HCT116 (cell line): ENCODE results near the gene LIN7C. TPM values are rescaled to one million over a fixed set of nuclear protein-coding genes. Genes with fewer than 3 reads are reported as not detected.

Experiments
- ATAC-seq: fragments of 200-7000 bp; cut with Tn5 transposase; 2 replicates; pipeline ENCODE4 v1.9.1; 2020; ENCODE audit warnings: mild to moderate bottlenecking, moderate library complexity
- BruUV-seq: library from RNA; stranded (reverse); fragments of 400-500 nt; replicated peaks from 2 replicates; lab custom pipeline; 2021; lab: Mats Ljungman, UMichigan
- CTCF ChIA-PET: fragments of 300-600 bp; sonication (Branson Sonifier 250); formaldehyde crosslinking; loops from one replicate; lab custom pipeline; 2021; ENCODE audit warnings: antibody characterized with exemption; lab: Charles Lee
- POLR2A ChIA-PET: fragments of 300-600, 350-600 bp; sonication (Branson Sonifier 250); formaldehyde crosslinking; loops from one replicate; lab custom pipeline; 2021; ENCODE audit warnings: antibody characterized with exemption; lab: Charles Lee
- RAD21 ChIA-PET, 2 experiments: fragments of 300-600 bp; sonication (Branson Sonifier 250); formaldehyde crosslinking; loops; one replicate each; lab custom pipeline; 2023; ENCODE audit warnings: low total read pairs in 2 of 2; ENCODE audit not compliant: uncharacterized antibody in 2 of 2, unreplicated experiment in 2 of 2, low non-redundant PET in 1 of 2; lab: Charles Lee
- DNase-seq: peaks from one replicate; pipeline ENCODE4 v3.0.0-alpha.2; 2010; ENCODE audit warnings: low read depth, low spot score
- H2AFZ ChIP-seq: fragments of 200-600 bp; shearing (Covaris generic), sonication (generic); 2 replicates; pipeline ENCODE4 v1.6.1; 2017; ENCODE audit warnings: low read depth, mixed run types, mixed read lengths, antibody characterized with exemption, low read length; ENCODE audit not compliant: poor library complexity, severe bottlenecking
- H3K27ac ChIP-seq: 2 replicates; pipeline ENCODE4 v1.5.1; 2012; ENCODE audit warnings: low read depth, low read length
- H3K27me3 ChIP-seq: fragments of 200-600 bp; sonication (generic); 2 replicates; pipeline ENCODE4 v1.6.1; 2016; ENCODE audit warnings: mixed run types, low read length, mixed read lengths; ENCODE audit not compliant: insufficient read depth
- H3K36me3 ChIP-seq, 2 experiments: fragments of 200-500 bp in 1 of 2; fragments of 200-600 bp in 1 of 2; sonication (Bioruptor generic) in 1 of 2; sonication (generic) in 1 of 2; 2 replicates each; pipeline versions ENCODE4 v1.5.1 to v1.6.1; 2014 to 2016; ENCODE audit warnings: low read length in 2 of 2, inconsistent platforms in 1 of 2, mixed read lengths in 1 of 2, mixed run types in 1 of 2; ENCODE audit not compliant: insufficient read depth in 2 of 2, control insufficient read depth in 1 of 2
- H3K4me1 ChIP-seq, 2 experiments: fragments of 200-600 bp in 1 of 2; sonication (generic) in 1 of 2; 2 replicates each; pipeline versions ENCODE4 v1.5.1 to v1.6.1; 2012 to 2017; ENCODE audit warnings: low read length in 2 of 2, inconsistent platforms in 1 of 2, mild to moderate bottlenecking in 1 of 2, mixed read lengths in 1 of 2, mixed run types in 1 of 2, moderate library complexity in 1 of 2; ENCODE audit not compliant: insufficient read depth in 2 of 2, control insufficient read depth in 1 of 2
- H3K4me2 ChIP-seq: fragments of 200-600 bp; sonication (generic); 2 replicates; pipeline ENCODE4 v1.6.1; 2017; ENCODE audit warnings: mixed run types, low read length, mixed read lengths
- H3K4me3 ChIP-seq, 2 experiments: fragments of 200-600 bp in 1 of 2; sonication (generic) in 1 of 2; replicated peaks in 1 of 2; 2 replicates each; pipeline ENCODE4 v1.5.1; 2011 to 2016; ENCODE audit warnings: low read length in 2 of 2, control low read depth in 1 of 2, low read depth in 1 of 2, mild to moderate bottlenecking in 1 of 2, mixed read lengths in 1 of 2, mixed run types in 1 of 2
- H3K79me2 ChIP-seq: fragments of 200-600 bp; sonication (generic); 2 replicates; pipeline ENCODE4 v1.6.1; 2017; ENCODE audit warnings: mild to moderate bottlenecking, mixed run types, low read length, moderate library complexity, mixed read lengths; ENCODE audit not compliant: insufficient read depth
- H3K9ac ChIP-seq: fragments of 200-600 bp; sonication (generic); 2 replicates; pipeline ENCODE4 v1.6.1; 2016; ENCODE audit warnings: low read length, mixed read lengths
- H3K9me2 ChIP-seq: fragments of 200-600 bp; sonication (generic), shearing (Covaris generic); 2 replicates; pipeline ENCODE4 v1.6.1; 2017; ENCODE audit warnings: mixed run types, mild to moderate bottlenecking, moderate library complexity; ENCODE audit not compliant: insufficient read depth
- H3K9me3 ChIP-seq, 2 experiments: fragments of 200-500 bp in 1 of 2; fragments of 200-600 bp in 1 of 2; sonication (Bioruptor generic) in 1 of 2; sonication (generic) in 1 of 2; 2 replicates each; pipeline ENCODE4 v1.6.1; 2014 to 2017; ENCODE audit warnings: low read length in 2 of 2, mixed read lengths in 2 of 2, inconsistent platforms in 1 of 2, low read depth in 1 of 2, mild to moderate bottlenecking in 1 of 2, mixed run types in 1 of 2, moderate library complexity in 1 of 2; ENCODE audit not compliant: control insufficient read depth in 1 of 2, insufficient read depth in 1 of 2
- H4K20me1 ChIP-seq: fragments of 200-600 bp; sonication (generic), shearing (Covaris generic); 2 replicates; pipeline ENCODE4 v1.6.1; 2017; ENCODE audit warnings: mixed run types, mild to moderate bottlenecking, moderate library complexity; ENCODE audit not compliant: insufficient read depth
- CBX3 ChIP-seq: IDR thresholded peaks from 2 replicates; pipeline ENCODE4 v1.6.1; 2012; ENCODE audit warnings: low read depth
- CEBPB ChIP-seq: IDR thresholded peaks from 2 replicates; pipeline ENCODE4 v1.6.1; 2012; ENCODE audit warnings: low read depth
- EZH2 ChIP-seq: fragments of 200-600 bp; sonication (generic); IDR thresholded peaks from 2 replicates; pipeline ENCODE4 v1.6.1; 2017; ENCODE audit warnings: antibody characterized with exemption, mixed run types
- EZH2phosphoT487 ChIP-seq: fragments of 200-600 bp; IDR thresholded peaks from 2 replicates; pipeline ENCODE4 v1.6.1; 2018; ENCODE audit warnings: antibody characterized with exemption, borderline replicate concordance
- FOSL1 ChIP-seq: IDR thresholded peaks from 2 replicates; pipeline ENCODE4 v1.6.1; 2012; ENCODE audit warnings: low read depth
- JUND ChIP-seq: IDR thresholded peaks from 2 replicates; pipeline ENCODE4 v1.6.1; 2012
- MAX ChIP-seq: IDR thresholded peaks from 2 replicates; pipeline ENCODE4 v1.6.1; 2012
- POLR2AphosphoS5 ChIP-seq: IDR thresholded peaks from 2 replicates; pipeline ENCODE4 v1.6.1; 2011; ENCODE audit warnings: mild to moderate bottlenecking, low read depth, low read length, moderate library complexity
- RAD21 ChIP-seq: IDR thresholded peaks from 2 replicates; pipeline ENCODE4 v1.6.1; 2012; ENCODE audit warnings: low read depth, mild to moderate bottlenecking
- SIN3A ChIP-seq: IDR thresholded peaks from 2 replicates; pipeline ENCODE4 v1.6.1; 2012; ENCODE audit warnings: low read depth
- ZBTB33 ChIP-seq: IDR thresholded peaks from 2 replicates; pipeline ENCODE4 v1.6.1; 2011; ENCODE audit warnings: mild to moderate bottlenecking, low read length, moderate library complexity; ENCODE audit not compliant: insufficient replicate concordance; ENCODE audit errors: extremely low read depth
- ZNF274 ChIP-seq: fragments of 200-500 bp; sonication (Bioruptor generic); IDR thresholded peaks from 2 replicates; pipeline ENCODE4 v1.6.1; 2014; ENCODE audit warnings: mild to moderate bottlenecking, low read depth, low read length, inconsistent platforms
- intact Hi-C: fragments of 100-400 bp; cut with micrococcal nuclease; formaldehyde crosslinking; loops from 2 replicates; pipeline ENCODE4 v1.10.0; 2022
- total RNA-seq: library from RNA; stranded (reverse); gene quantifications from one replicate; pipeline ENCODE4 v1.2.1, GENCODE V29; 2021; ENCODE audit not compliant: unreplicated experiment

Gene LIN7C
- total RNA-seq, 1 experiment from 2014 or later = 48.2 TPM

GRCh38 chr11:27456795-27457329, 49.7 kb downstream of the LIN7C start (continued):
- TF ChIP-seq FOSL1 (no peak), EZH2 (no peak), POLR2AphosphoS5 (no peak), CBX3 (no peak), ZNF274 (no peak), RAD21 (no peak), ZBTB33 (no peak), CEBPB (no peak)
- TF ChIP-seq, all 23 proteins: peak for 0

- CTCF ChIA-PET = no interaction called here
- H3K4me3 ChIP-seq = no peak overlapping the region
- ATAC-seq = no peak
These were observed 50.3 kb downstream of the LIN7C start for GRCh38 chr11:27456140-27456794.

More at GRCh38 chr11:27456140-27456794, 50.3 kb downstream of the LIN7C start:
- ChIA-PET POLR2A (no interaction called here), RAD21 (no interaction called here)
- Histone ChIP-seq H3K27me3 (no peaks in the 10 kb centered on the region), H3K4me1 (no peaks in the 10 kb centered on the region), H3K9me2 (no peaks in the 10 kb centered on the region), H3K79me2 (no peaks in the 10 kb centered on the region), H3K27ac (no peak overlapping the region), H2AFZ (no peak overlapping the region), H3K36me3 (no peaks in the 10 kb centered on the region), H3K9ac (no peak overlapping the region), H4K20me1 (no peaks in the 10 kb centered on the region), H3K4me2 (no peak overlapping the region), H3K9me3 (no peaks in the 10 kb centered on the region)
- intact Hi-C loops = no loop called here
- no TSS peak for BruUV-seq
- no peak for TF ChIP-seq SIN3A
- no peak for TF ChIP-seq MAX
- no peak for TF ChIP-seq CBX3
- no peak for TF ChIP-seq FOSL1
- no peak for TF ChIP-seq JUND
- TF ChIP-seq CEBPB = no peak
- TF ChIP-seq EZH2phosphoT487 = no peak
- DNase-seq = no peak
